A673 (cell line): ENCODE data around the gene ZNF462.

ENCODE experiments used
- CTCF ChIP-seq: fragments of 300-800, 200-600 bp; sonication (generic); conservative IDR thresholded peaks from 2 replicates; pipeline ENCODE4 v1.5.1; 2017; ENCODE audit warnings: low read depth, mild to moderate bottlenecking, antibody characterized with exemption, low read length, moderate library complexity, mixed read lengths
- EZH2 ChIP-seq: fragments of 200-600 bp; sonication (generic); IDR thresholded peaks from 2 replicates; pipeline ENCODE4 v1.6.1; 2017; ENCODE audit warnings: borderline replicate concordance, low read depth, mild to moderate bottlenecking, mixed read lengths, antibody characterized with exemption, low read length; ENCODE audit not compliant: poor library complexity, severe bottlenecking

GRCh38 chr9:107060062-107060461, 197.1 kb downstream of the ZNF462 start:
- no peak for TF ChIP-seq CTCF
- no peak for TF ChIP-seq EZH2
